ENCODE results near the gene STAC3.

- TF ChIP-seq POLR2AphosphoS5 (IDR thresholded peaks at IDR 0.05) = no peak
- no peak for TF ChIP-seq CTCF (IDR thresholded peaks at IDR 0.05)
- TF ChIP-seq POLR2A (IDR thresholded peaks at IDR 0.05) = no peak
- no peak for TF ChIP-seq EP300 (IDR thresholded peaks at IDR 0.05)
Measured at GRCh38 chr12:57201219-57201618, 49.8 kb downstream of the STAC3 start.

Measured in sigmoid colon (tissue), 4 donors.